Hepatocyte (in vitro differentiated cells): ENCODE results near the gene TTC38.

ENCODE experiments used
- EZH2 ChIP-seq: fragments of 200-600 bp; sonication (generic); IDR thresholded peaks from 2 replicates; pipeline ENCODE4 v1.6.1; 2016; ENCODE audit warnings: antibody characterized with exemption, mild to moderate bottlenecking, borderline replicate concordance
- EZH2phosphoT487 ChIP-seq: fragments of 200-600 bp; sonication (generic); IDR thresholded peaks from one replicate; pipeline ENCODE4 v1.6.1; 2018; ENCODE audit warnings: antibody characterized with exemption, mild to moderate bottlenecking, low read depth, moderate library complexity; ENCODE audit not compliant: unreplicated experiment, severe bottlenecking
- TF ChIP-seq, protein P1 (sequence below): fragments of 200-600 bp; sonication (generic); IDR thresholded peaks from 2 replicates; pipeline ENCODE4 v1.5.1; 2016; ENCODE audit warnings: antibody characterized with exemption, mild to moderate bottlenecking; ENCODE audit not compliant: poor library complexity

DNA sequence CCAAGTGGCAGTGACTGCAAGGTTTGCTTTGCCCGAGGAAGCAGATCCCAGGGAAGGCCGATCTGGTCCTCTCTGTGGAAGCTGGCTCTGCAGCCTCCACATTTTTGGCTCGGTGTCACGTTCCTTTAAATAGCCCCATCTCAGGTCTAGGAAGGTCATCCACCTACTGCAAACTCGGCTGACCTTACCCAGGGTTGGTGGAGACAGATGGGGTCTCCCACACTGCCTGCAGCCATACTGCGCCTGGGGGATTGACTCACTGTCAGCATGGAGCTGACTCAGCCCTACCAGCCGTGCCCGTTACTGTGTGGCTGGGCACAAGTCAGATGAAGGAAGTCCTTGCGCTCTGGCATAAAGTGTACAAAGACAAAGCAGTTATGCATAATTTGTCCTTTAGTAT is 34.6 kb upstream of the TTC38 start:
- TF ChIP-seq, protein P1, sequence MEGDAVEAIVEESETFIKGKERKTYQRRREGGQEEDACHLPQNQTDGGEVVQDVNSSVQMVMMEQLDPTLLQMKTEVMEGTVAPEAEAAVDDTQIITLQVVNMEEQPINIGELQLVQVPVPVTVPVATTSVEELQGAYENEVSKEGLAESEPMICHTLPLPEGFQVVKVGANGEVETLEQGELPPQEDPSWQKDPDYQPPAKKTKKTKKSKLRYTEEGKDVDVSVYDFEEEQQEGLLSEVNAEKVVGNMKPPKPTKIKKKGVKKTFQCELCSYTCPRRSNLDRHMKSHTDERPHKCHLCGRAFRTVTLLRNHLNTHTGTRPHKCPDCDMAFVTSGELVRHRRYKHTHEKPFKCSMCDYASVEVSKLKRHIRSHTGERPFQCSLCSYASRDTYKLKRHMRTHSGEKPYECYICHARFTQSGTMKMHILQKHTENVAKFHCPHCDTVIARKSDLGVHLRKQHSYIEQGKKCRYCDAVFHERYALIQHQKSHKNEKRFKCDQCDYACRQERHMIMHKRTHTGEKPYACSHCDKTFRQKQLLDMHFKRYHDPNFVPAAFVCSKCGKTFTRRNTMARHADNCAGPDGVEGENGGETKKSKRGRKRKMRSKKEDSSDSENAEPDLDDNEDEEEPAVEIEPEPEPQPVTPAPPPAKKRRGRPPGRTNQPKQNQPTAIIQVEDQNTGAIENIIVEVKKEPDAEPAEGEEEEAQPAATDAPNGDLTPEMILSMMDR = no peak
- TF ChIP-seq EZH2 (no peak), EZH2phosphoT487 (no peak)
